IMR-90 (cell line): Measurements from ENCODE around the gene PTPRN2. TPM values are rescaled to one million over a fixed set of nuclear protein-coding genes. Genes with fewer than 3 reads are reported as not detected.

Experiments
- ATAC-seq: fragments of 200-7000 bp; cut with Tn5 transposase; 2 replicates; pipeline ENCODE4 v1.9.1; 2020; ENCODE audit warnings: low read depth, mild to moderate bottlenecking, moderate library complexity
- BruUV-seq: library from RNA; stranded (reverse); fragments of 400-500 nt; replicated peaks from 2 replicates; lab custom pipeline; 2021; lab: Mats Ljungman, UMichigan
- CTCF ChIA-PET: fragments of 300-600 bp; formaldehyde crosslinking; extraction: SDS; loops from one replicate; lab custom pipeline; 2021; ENCODE audit warnings: antibody characterized with exemption; lab: Yijun Ruan, JAX
- POLR2A ChIA-PET: fragments of 300-600 bp; sonication (Branson Sonifier 250); formaldehyde crosslinking; loops from one replicate; lab custom pipeline; 2022; ENCODE audit warnings: antibody characterized with exemption; ENCODE audit not compliant: unreplicated experiment; lab: Charles Lee
- DNase-seq: peaks from one replicate; pipeline ENCODE4 v3.0.0; 2013
- H2AFZ ChIP-seq: replicated peaks from 2 replicates; pipeline ENCODE3; 2013; ENCODE audit warnings: low read length, mild to moderate bottlenecking; ENCODE audit not compliant: poor library complexity
- H2AK5ac ChIP-seq: 2 replicates; pipeline ENCODE4 v1.6.1; 2013; ENCODE audit warnings: low read depth, low read length, inconsistent platforms
- H2AK9ac ChIP-seq: replicated peaks from 2 replicates; pipeline ENCODE3; 2013; ENCODE audit warnings: mild to moderate bottlenecking, low read depth, low read length, moderate library complexity; ENCODE audit not compliant: poor library complexity
- H2BK120ac ChIP-seq: 2 replicates; pipeline ENCODE4 v1.6.1; 2013; ENCODE audit warnings: low read depth, low read length, inconsistent platforms
- H2BK15ac ChIP-seq: 3 replicates; pipeline ENCODE4 v1.6.1; 2013; ENCODE audit warnings: low read depth, low read length, inconsistent platforms
- H2BK20ac ChIP-seq: 2 replicates; pipeline ENCODE4 v1.6.1; 2013; ENCODE audit warnings: low read depth, mild to moderate bottlenecking, inconsistent platforms, low read length, moderate library complexity
- H2BK5ac ChIP-seq: 2 replicates; pipeline ENCODE4 v1.6.1; 2013; ENCODE audit warnings: mild to moderate bottlenecking, low read depth, low read length, inconsistent platforms; ENCODE audit not compliant: poor library complexity, severe bottlenecking
- H3K14ac ChIP-seq: replicated peaks from 2 replicates; pipeline ENCODE4 v1.6.1; 2013; ENCODE audit warnings: low read depth, low read length, inconsistent platforms
- H3K18ac ChIP-seq: 2 replicates; pipeline ENCODE4 v1.6.1; 2013; ENCODE audit warnings: low read depth, low read length, control low read depth
- H3K23ac ChIP-seq: 2 replicates; pipeline ENCODE4 v1.6.1; 2013; ENCODE audit warnings: low read depth, low read length, inconsistent platforms
- H3K27ac ChIP-seq: 2 replicates; pipeline ENCODE4 v1.5.1; 2013; ENCODE audit warnings: mild to moderate bottlenecking, control low read depth, low read length; ENCODE audit not compliant: insufficient read depth
- H3K27me3 ChIP-seq: 2 replicates; pipeline ENCODE4 v1.6.1; 2013; ENCODE audit warnings: low read length; ENCODE audit not compliant: control insufficient read depth, insufficient read depth
- H3K36me3 ChIP-seq: 2 replicates; pipeline ENCODE4 v1.6.1; 2013; ENCODE audit warnings: low read length, mixed read lengths; ENCODE audit not compliant: control insufficient read depth, insufficient read depth
- H3K4ac ChIP-seq: 2 replicates; pipeline ENCODE4 v1.6.1; 2013; ENCODE audit warnings: low read depth, low read length, inconsistent platforms
- H3K4me1 ChIP-seq: 2 replicates; pipeline ENCODE4 v1.6.1; 2013; ENCODE audit warnings: low read length, mixed read lengths; ENCODE audit not compliant: control insufficient read depth, insufficient read depth
- H3K4me2 ChIP-seq: 2 replicates; pipeline ENCODE4 v1.6.1; 2013; ENCODE audit warnings: low read depth, mild to moderate bottlenecking, control low read depth, low read length, moderate library complexity
- H3K4me3 ChIP-seq: 2 replicates; pipeline ENCODE4 v1.5.1; 2013; ENCODE audit warnings: low read depth, mild to moderate bottlenecking, control low read depth, low read length, moderate library complexity; ENCODE audit not compliant: insufficient read depth
- H3K56ac ChIP-seq: 2 replicates; pipeline ENCODE4 v1.6.1; 2013; ENCODE audit warnings: low read length, inconsistent platforms; ENCODE audit not compliant: insufficient read depth; ENCODE audit errors: extremely low read depth
- H3K79me1 ChIP-seq, 2 experiments: 2 replicates each; pipeline ENCODE4 v1.6.1; 2013; ENCODE audit warnings: low read length in 2 of 2, inconsistent platforms in 1 of 2, low read depth in 1 of 2
- H3K9ac ChIP-seq: 2 replicates; pipeline ENCODE4 v1.6.1; 2013; ENCODE audit warnings: low read depth, low read length, control low read depth
- H3K9me1 ChIP-seq: 2 replicates; pipeline ENCODE4 v1.6.1; 2013; ENCODE audit warnings: low read length, inconsistent platforms; ENCODE audit not compliant: insufficient read depth
- H3K9me3 ChIP-seq: 2 replicates; pipeline ENCODE4 v1.6.1; 2013; ENCODE audit warnings: low read length; ENCODE audit not compliant: control insufficient read depth, insufficient read depth
- H4K20me1 ChIP-seq: 2 replicates; pipeline ENCODE4 v1.6.1; 2013; ENCODE audit warnings: low read length, inconsistent platforms; ENCODE audit not compliant: insufficient read depth
- H4K5ac ChIP-seq: 2 replicates; pipeline ENCODE4 v1.6.1; 2013; ENCODE audit warnings: mild to moderate bottlenecking, low read depth, low read length, control low read depth
- H4K8ac ChIP-seq, 2 experiments: 2 replicates each; pipeline ENCODE4 v1.6.1; 2013; ENCODE audit warnings: low read depth in 2 of 2, low read length in 2 of 2, control low read depth in 1 of 2, inconsistent platforms in 1 of 2
- H4K91ac ChIP-seq: 2 replicates; pipeline ENCODE4 v1.6.1; 2013; ENCODE audit warnings: low read depth, low read length, inconsistent platforms; ENCODE audit not compliant: insufficient read depth
- BHLHE40 ChIP-seq: fragments of 150-350 bp; IDR thresholded peaks from 2 replicates; pipeline ENCODE4 v1.6.1; 2016; ENCODE audit warnings: mild to moderate bottlenecking, low read depth, low read length
- CHD1 ChIP-seq: IDR thresholded peaks from 2 replicates; pipeline ENCODE4 v1.6.1; 2012; ENCODE audit warnings: low read depth, low read length, improper control_type of control experiment
- FOS ChIP-seq: fragments of 150-350 bp; IDR thresholded peaks from 2 replicates; pipeline ENCODE4 v1.6.1; 2016; ENCODE audit warnings: low read depth, low read length
- MXI1 ChIP-seq: IDR thresholded peaks from 2 replicates; pipeline ENCODE4 v1.6.1; 2012; ENCODE audit warnings: low read depth, mild to moderate bottlenecking, low read length, moderate library complexity, borderline replicate concordance
- NFE2L2 ChIP-seq: fragments of 150-350 bp; IDR thresholded peaks from 2 replicates; pipeline ENCODE4 v1.6.1; 2016; ENCODE audit warnings: low read depth, mild to moderate bottlenecking, low read length
- POLR2A ChIP-seq: IDR thresholded peaks from 2 replicates; pipeline ENCODE4 v1.6.1; 2012; ENCODE audit warnings: mild to moderate bottlenecking, low read depth, low read length
- WGBS, 2 experiments: methylation state at CpG; one replicate each; pipeline versions ENCODE4 v1.1.5 to v1.1.7; 2013; ENCODE audit warnings: missing lambda C conversion rate in 2 of 2; ENCODE audit not compliant: insufficient read length in 1 of 2; ENCODE audit errors: extremely low coverage in 2 of 2; 5-methylcytosine and 5-hydroxymethylcytosine counted together
- dilution Hi-C: fragments of 300-500 bp; cut with HindIII; formaldehyde crosslinking; loops from one replicate; pipeline ENCODE4 v1.14.3; 2018; ENCODE audit warnings: low sequenced_read_pairs; ENCODE audit not compliant: unreplicated experiment
- in situ Hi-C: fragments of 300-500 bp; cut with MboI; formaldehyde crosslinking; loops from 3 replicates; pipeline ENCODE4 v1.14.3; 2019; ENCODE audit warnings: low sequenced_read_pairs, inconsistent platforms, mixed read lengths
- intact Hi-C: fragments of 100-400 bp; cut with micrococcal nuclease; formaldehyde crosslinking; loops from 2 replicates; pipeline ENCODE4 v1.10.0; 2022
- polyA plus RNA-seq, 3 experiments: library from polyadenylated mRNA; depleted of rRNA; stranded (reverse); fragments of >200 nt; gene quantifications; 2 replicates each; pipeline ENCODE4 v1.2.3, GENCODE V29; 2012; ENCODE audit warnings: low replicate concordance in 1 of 3
- total RNA-seq: library from RNA; depleted of rRNA; stranded (reverse); fragments of >200 nt; gene quantifications from 2 replicates; pipeline ENCODE4 v1.2.3, GENCODE V29; 2012

PTPRN2 gene
- total and polyA plus RNA-seq, 2 of the 4 experiments (the other 2 are of a cell fraction): 0.03 TPM; not detected in 1

DNA sequence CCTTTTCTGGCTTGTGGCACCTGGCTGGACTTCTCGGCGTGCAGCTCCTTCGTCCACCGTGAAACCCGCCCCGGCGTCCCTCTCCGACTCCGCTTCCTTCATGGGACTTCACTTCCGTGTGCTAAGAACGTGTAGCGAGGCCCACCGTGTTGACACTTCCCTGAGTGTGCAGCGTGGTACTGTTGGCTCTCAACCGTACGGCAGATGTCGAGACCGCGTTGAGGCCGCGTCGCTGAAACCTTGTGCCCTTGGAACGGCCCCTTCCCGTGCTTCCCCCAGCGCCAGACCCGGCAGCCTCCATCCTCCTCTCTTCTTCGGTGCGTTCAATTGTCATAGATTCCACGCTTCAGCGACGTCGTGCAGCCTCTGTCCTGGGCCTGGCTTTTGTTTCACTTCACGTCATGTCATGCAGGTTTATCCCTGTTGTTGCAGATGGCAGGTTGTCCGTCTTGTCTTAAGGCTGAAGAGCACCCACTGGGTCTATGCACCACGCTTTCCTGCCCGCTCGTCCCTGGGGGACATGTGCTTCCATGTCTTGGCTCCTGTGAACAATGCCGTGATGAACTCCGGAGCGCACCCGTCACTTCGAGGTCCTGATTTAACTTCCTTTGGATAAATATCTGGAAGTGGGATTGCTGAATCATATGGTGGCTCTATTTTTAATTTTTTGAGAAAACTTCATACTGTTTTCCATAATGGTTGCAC, 785.5 kb downstream of the PTPRN2 start:
- Histone ChIP-seq H2BK20ac (no peak overlapping the region), H3K27ac (no peak overlapping the region), H4K5ac (no peak overlapping the region), H2AK9ac (no peak overlapping the region), H4K8ac (no peak overlapping the region), H2AFZ (no peak overlapping the region), H3K36me3 (no peaks in the 10 kb centered on the region), H2BK15ac (no peak overlapping the region), H3K56ac (no peak overlapping the region), H3K4ac (no peak overlapping the region), H3K4me1 (no peaks in the 10 kb centered on the region), H3K9me3 (peaks cover 48% of the 10 kb centered on the region), H3K14ac (no peak overlapping the region), H2AK5ac (no peak overlapping the region), H2BK120ac (no peak overlapping the region), H4K91ac (no peak overlapping the region), H4K20me1 (no peaks in the 10 kb centered on the region), H2BK5ac (no peak overlapping the region), H3K79me1 (no peaks in the 10 kb centered on the region), H3K9me1 (no peaks in the 10 kb centered on the region), H3K23ac (no peak overlapping the region), H3K18ac (no peak overlapping the region), H3K4me3 (no peak overlapping the region), H3K9ac (no peak overlapping the region), H3K4me2 (no peak overlapping the region), H3K27me3 (no peaks in the 10 kb centered on the region)
- ChIA-PET POLR2A (no interaction called here), CTCF (no interaction called here)
- no peak for TF ChIP-seq FOS
- no peak for TF ChIP-seq BHLHE40
- TF ChIP-seq CHD1: no peak
- TF ChIP-seq MXI1: no peak
- no peak for TF ChIP-seq POLR2A
- TF ChIP-seq NFE2L2: no peak
- 76% methylated on average over 22 of the region's 42 CpGs; no CpG with 5 or more reads in 1 of the 2 experiments for WGBS, 2 experiments
- in situ Hi-C loops (no loop called here), dilution Hi-C loops (no loop called here), intact Hi-C loops (no loop called here)
- BruUV-seq: no TSS peak
- ATAC-seq (no peak), DNase-seq (no peak)
